HG03432 (cell line): ENCODE data around the gene CBX1.

Experiments
- ATAC-seq: cut with Tn5 transposase; IDR thresholded peaks from one replicate; pipeline ENCODE4 v1.9.1; 2021; ENCODE audit warnings: mild to moderate bottlenecking, moderate library complexity; ENCODE audit not compliant: unreplicated experiment

Gene CBX1

DNA sequence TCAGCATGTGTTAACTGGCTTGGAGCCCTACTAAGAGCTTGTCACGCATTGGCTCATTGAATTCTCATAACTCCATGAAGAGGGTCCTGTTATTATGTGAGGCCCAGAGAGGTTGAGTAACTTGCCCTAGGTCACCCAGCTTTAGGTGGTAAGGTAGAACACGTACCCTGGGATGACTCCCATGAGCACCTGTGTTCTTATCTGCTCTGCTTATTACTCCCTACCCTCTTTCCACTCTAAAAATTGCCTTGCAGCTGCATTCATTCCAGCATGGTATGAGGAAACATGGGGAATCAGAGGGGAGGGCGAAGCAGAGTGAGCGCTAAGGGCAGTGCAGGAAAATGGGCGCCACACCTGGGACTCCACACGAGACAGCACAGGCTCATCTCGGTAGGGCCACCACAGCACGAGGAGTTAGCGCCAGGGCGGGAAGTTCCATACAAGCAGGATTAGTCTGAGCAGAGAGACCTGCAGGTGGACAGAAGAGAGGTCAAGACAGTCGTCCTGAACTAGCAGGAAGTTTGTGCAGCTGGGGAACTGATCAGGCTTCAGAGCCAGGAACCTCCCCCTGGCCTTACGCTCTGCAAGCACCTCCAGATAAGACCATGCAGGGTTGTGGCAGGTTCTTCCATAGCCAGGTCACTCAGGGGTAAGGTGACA is 73.8 kb downstream of the CBX1 start:
- no peak for ATAC-seq

GRCh38 chr17:48026502-48027321 is 74.6 kb downstream of the CBX1 start:
- ATAC-seq = peak; percentile 44

GRCh38 chr17:48025904-48026501 is 75.3 kb downstream of the CBX1 start:
- no peak for ATAC-seq

GRCh38 chr17:48025040-48025903 is 76.0 kb downstream of the CBX1 start:
- ATAC-seq = peak; percentile 77

GRCh38 chr17:48024149-48025039 is 76.9 kb downstream of the CBX1 start:
- no peak for ATAC-seq

GRCh38 chr17:48023400-48024148 is 77.7 kb downstream of the CBX1 start:
- ATAC-seq = no peak

- ATAC-seq = no peak
Measured at GRCh38 chr17:48022901-48023300, 78.4 kb downstream of the CBX1 start.

DNA sequence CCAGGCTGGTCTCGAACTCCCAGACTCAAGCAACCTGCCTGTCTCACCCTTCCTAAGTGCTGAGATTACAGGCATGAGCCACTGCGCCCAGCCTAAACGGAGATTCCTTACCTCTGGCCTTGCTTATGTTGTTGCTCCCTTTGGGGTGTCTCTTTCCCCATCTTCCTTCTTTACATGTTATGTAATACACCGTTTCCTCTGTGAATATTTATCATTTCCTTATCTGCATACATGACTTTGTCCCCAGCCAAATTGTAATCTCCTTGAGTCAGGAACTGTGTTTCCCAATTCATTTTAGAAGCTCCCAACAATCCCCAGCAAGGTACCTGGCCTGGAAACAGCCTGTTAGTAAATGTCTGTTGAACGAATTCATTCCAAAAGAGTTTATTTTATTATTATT is 79.3 kb downstream of the CBX1 start:
- no peak for ATAC-seq
